Thoracic aorta (tissue), 2 donors: ENCODE data around the gene ARID1B. TPM values are rescaled to one million over a fixed set of nuclear protein-coding genes. Genes with fewer than 3 reads are reported as not detected.

Experiments used
- ATAC-seq: fragments of 150-250 bp; one replicate; pipeline ENCODE4 v1.8.0; 2017; ENCODE audit warnings: low read depth; ENCODE audit not compliant: insufficient number of reproducible peaks, low FRiP score
- DNase-seq: peaks from one replicate; pipeline ENCODE4 v3.0.0-alpha.2; 2020; ENCODE audit warnings: low spot score
- H3K27ac ChIP-seq, 2 donors: fragments of 200-600 bp; sonication (generic); 1 replicate in 1 of 2; 2 replicates in 1 of 2; pipeline ENCODE4 v1.5.1; 2016; ENCODE audit warnings: mild to moderate bottlenecking in 2 of 2, moderate library complexity in 2 of 2
- H3K27me3 ChIP-seq: fragments of 200-600 bp; sonication (generic); replicated peaks from 2 replicates; pipeline ENCODE4 v1.6.0; 2016; ENCODE audit warnings: mild to moderate bottlenecking; ENCODE audit not compliant: insufficient read depth
- H3K36me3 ChIP-seq: fragments of 200-600 bp; sonication (generic); one replicate; pipeline ENCODE4 v1.5.1; 2016
- H3K4me1 ChIP-seq, 2 donors: fragments of 200-600 bp; sonication (generic); 1 replicate in 1 of 2; 2 replicates in 1 of 2; pipeline versions ENCODE4 v1.5.1 to v1.6.0; 2016; ENCODE audit warnings: low read depth in 2 of 2, mild to moderate bottlenecking in 1 of 2; ENCODE audit not compliant: control insufficient read depth in 1 of 2
- H3K4me3 ChIP-seq: fragments of 200-600 bp; sonication (generic); 2 replicates; pipeline ENCODE4 v1.5.1; 2016; ENCODE audit warnings: mild to moderate bottlenecking
- H3K9me3 ChIP-seq: fragments of 200-600 bp; sonication (generic); 2 replicates; pipeline ENCODE4 v1.5.1; 2016
- total RNA-seq, 2 donors: library from RNA; depleted of rRNA; stranded (reverse); fragments of >200 nt; gene quantifications; one replicate each; pipeline versions ENCODE4 v1.1.0 to v1.2.3, GENCODE V29; 2016
- TF ChIP-seq, protein P1 (sequence below): fragments of 200-600 bp; sonication (generic); IDR thresholded peaks from one replicate; pipeline ENCODE4 v1.5.1; 2019; ENCODE audit warnings: antibody characterized with exemption

Gene ARID1B
- total RNA-seq, 2 donors from 2014 or later: 120 to 158 TPM

DNA sequence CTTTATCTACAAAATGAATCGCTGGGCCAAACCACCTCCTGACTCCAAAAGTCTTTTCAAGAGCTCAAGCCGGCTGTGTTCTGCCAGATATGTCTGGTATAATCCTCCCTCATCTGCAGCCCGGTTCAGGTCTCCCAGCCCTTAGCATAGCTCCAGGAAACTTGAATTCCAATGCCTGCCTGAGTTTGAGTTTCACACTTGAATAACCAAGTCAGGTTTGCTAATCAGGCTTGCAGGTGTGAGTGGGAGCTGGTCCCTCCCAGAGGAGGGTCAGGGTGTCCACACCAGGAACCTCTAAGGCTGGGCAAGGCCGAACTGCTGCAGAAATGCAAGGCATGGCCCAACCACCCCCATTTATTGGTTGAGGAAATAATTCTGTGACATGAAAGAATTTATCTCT is 449.6 kb downstream of the ARID1B start:
- H3K9me3 ChIP-seq: no peaks in the 10 kb centered on the region
- H3K4me3 ChIP-seq: no peak overlapping the region
- peaks cover 33 to 80% of the 10 kb centered on the region in 2 donors for H3K4me1 ChIP-seq
- ATAC-seq: no peak
- no peaks in the 10 kb centered on the region for H3K27me3 ChIP-seq
- no peak for DNase-seq
- H3K36me3 ChIP-seq: no peaks in the 10 kb centered on the region
- peak overlapping the region; percentile 77 to 95 for H3K27ac ChIP-seq
- TF ChIP-seq, protein P1, sequence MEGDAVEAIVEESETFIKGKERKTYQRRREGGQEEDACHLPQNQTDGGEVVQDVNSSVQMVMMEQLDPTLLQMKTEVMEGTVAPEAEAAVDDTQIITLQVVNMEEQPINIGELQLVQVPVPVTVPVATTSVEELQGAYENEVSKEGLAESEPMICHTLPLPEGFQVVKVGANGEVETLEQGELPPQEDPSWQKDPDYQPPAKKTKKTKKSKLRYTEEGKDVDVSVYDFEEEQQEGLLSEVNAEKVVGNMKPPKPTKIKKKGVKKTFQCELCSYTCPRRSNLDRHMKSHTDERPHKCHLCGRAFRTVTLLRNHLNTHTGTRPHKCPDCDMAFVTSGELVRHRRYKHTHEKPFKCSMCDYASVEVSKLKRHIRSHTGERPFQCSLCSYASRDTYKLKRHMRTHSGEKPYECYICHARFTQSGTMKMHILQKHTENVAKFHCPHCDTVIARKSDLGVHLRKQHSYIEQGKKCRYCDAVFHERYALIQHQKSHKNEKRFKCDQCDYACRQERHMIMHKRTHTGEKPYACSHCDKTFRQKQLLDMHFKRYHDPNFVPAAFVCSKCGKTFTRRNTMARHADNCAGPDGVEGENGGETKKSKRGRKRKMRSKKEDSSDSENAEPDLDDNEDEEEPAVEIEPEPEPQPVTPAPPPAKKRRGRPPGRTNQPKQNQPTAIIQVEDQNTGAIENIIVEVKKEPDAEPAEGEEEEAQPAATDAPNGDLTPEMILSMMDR: no peak

DNA sequence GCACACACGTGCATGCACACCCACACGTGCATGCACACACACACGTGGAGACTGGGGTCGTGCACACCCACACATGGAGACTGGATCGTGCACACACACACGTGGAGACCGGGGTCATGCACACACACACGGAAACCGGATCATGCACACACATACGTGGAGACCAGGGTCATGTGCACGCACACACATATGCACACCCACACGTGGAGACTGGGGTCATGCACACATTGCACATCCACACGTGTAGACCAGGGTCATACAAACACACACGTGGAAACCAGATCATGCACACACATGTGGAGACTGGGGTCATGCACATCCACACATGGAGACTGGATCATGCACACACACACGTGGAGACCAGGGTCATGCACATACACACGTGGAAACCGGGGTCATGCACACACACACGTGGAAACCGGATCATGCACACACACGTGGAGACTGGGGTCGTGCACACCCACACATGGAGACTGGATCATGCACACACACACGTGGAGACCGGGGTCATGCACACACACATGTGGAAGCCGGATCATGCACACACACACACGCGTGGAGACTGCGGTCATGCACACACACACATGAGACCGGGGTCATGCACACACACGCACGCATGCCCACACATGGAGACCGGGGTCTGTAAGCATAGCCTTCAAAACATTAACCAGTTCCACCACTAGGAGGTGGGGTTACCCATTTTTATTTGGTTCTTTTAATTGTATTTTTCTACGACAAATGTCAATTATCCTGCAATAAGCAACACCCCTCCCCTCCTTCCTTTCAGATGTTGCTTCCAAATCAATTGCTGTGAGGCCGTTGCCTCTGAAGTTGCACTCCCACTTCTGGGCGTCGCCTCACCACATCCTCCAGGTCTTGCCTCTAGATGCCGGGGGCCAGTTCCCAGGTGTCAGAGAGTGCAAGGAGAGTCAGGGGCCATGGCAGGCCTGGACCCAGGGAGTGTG is 450.3 kb downstream of the ARID1B start:
- no peaks in the 10 kb centered on the region for H3K27me3 ChIP-seq
- DNase-seq (no peak), ATAC-seq (no peak)
- peaks cover 26 to 72% of the 10 kb centered on the region in 2 donors for H3K4me1 ChIP-seq
- no peaks in the 10 kb centered on the region for H3K36me3 ChIP-seq
- peak overlapping the region; percentile 77 to 95 for H3K27ac ChIP-seq
- no peak overlapping the region for H3K4me3 ChIP-seq
- TF ChIP-seq, protein P1: no peak
- H3K9me3 ChIP-seq: no peaks in the 10 kb centered on the region

DNA sequence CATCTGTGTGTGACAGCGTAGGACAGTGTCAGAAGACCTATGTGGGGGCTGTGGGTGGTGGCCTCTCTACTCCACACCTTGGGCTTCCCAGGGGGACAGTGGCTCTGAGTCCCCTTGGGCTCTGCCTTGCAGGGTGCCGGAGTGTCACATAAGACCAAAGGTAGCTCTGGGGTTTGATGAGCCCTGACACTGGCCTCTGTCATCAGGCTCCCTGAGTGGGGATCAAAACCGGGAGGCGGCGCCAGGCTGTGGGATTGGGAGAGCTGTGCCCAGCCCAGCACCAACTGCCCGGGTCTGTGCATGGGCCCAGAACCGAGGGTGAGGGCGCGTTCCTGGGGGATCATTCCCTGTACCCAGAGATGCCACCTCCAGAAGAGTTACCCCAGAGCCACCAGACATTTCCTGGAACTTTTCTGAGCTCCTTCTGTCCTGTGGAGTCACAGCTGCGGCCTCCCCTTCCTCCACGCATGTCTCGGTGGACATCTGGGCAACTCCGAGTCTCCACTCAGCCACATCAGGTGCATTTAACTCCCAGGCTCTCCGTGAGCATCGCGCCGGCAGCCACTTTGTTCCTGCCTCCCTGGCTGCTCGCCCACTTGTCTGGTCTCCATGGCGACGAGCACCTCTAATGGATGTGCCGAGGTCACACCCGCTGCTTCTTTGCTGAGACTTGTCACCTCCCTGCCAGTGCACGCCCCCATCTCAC is 451.4 kb downstream of the ARID1B start:
- TF ChIP-seq, protein P1: no peak
- no peak overlapping the region for H3K4me3 ChIP-seq
- DNase-seq (no peak), ATAC-seq (no peak)
- H3K27me3 ChIP-seq: no peaks in the 10 kb centered on the region
- no peaks in the 10 kb centered on the region for H3K36me3 ChIP-seq
- peaks cover 16 to 62% of the 10 kb centered on the region in 2 donors for H3K4me1 ChIP-seq
- no peaks in the 10 kb centered on the region for H3K9me3 ChIP-seq
- peak overlapping the region; percentile 62 to 75 for H3K27ac ChIP-seq

DNA sequence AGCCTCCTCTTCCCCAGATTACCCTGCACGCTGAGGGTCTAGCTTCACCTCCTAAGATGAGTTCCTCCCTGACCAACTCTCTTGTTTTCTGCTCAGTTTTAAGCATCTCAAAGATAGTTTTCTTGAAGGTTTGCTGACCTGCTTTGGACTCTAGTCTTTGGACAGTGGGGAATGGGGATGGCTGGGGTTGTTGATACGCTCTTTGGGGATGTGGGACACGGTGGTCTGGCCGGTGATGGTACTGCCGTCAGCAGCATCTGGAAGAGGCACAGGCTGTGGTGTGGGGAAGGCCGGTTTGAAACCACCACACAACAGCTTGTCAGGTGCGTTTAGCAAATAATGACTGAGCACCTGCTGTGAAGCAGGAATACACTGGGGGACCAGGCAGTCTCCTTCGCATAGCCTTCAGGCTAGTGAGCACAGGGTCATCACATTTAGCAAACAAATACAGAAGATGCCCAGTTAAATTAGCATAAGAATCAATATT is 452.0 kb downstream of the ARID1B start:
- Histone ChIP-seq H3K36me3 (no peaks in the 10 kb centered on the region), H3K27me3 (no peaks in the 10 kb centered on the region), H3K27ac (peak overlapping the region; percentile 62 to 75), H3K4me1 (peaks cover 16 to 56% of the 10 kb centered on the region in 2 donors), H3K4me3 (no peak overlapping the region), H3K9me3 (no peaks in the 10 kb centered on the region)
- DNase-seq (no peak), ATAC-seq (no peak)
- TF ChIP-seq, protein P1: no peak

GRCh38 chr6:157229713-157230112 is 452.5 kb downstream of the ARID1B start:
- H3K9me3 ChIP-seq: no peaks in the 10 kb centered on the region
- H3K4me3 ChIP-seq: no peak overlapping the region
- TF ChIP-seq, protein P1: no peak
- H3K27me3 ChIP-seq: no peaks in the 10 kb centered on the region
- peak overlapping the region; percentile 62 to 75 for H3K27ac ChIP-seq
- H3K36me3 ChIP-seq: no peaks in the 10 kb centered on the region
- H3K4me1 ChIP-seq: peaks cover 16 to 51% of the 10 kb centered on the region in 2 donors
- DNase-seq (no peak), ATAC-seq (no peak)
